Lower lobe of right lung (tissue), 2 donors: Measurements from ENCODE around the gene DISP2. TPM values are rescaled to one million over a fixed set of nuclear protein-coding genes. Genes with fewer than 3 reads are reported as not detected.
A peak's percentile ranks its signal among the peaks of the same experiment; 100 is the strongest.

Experiments used
- ATAC-seq, 2 donors: fragments of 200-7000 bp; cut with Tn5 transposase; one replicate each; pipeline ENCODE4 v1.9.1; 2020 to 2022; ENCODE audit warnings: mild to moderate bottlenecking in 2 of 2, moderate library complexity in 2 of 2
- DNase-seq: peaks from one replicate; pipeline ENCODE4 v3.0.0-alpha.2; 2020
- H3K27ac ChIP-seq: fragments of 200-600 bp; one replicate; pipeline ENCODE4 v1.8.0; 2022
- H3K27me3 ChIP-seq: fragments of 200-600 bp; one replicate; pipeline ENCODE4 v1.8.0; 2022; ENCODE audit warnings: low read depth
- H3K36me3 ChIP-seq: fragments of 200-600 bp; one replicate; pipeline ENCODE4 v1.8.0; 2022; ENCODE audit warnings: mild to moderate bottlenecking
- H3K4me1 ChIP-seq: fragments of 200-600 bp; one replicate; pipeline ENCODE4 v1.8.0; 2022
- H3K4me3 ChIP-seq: fragments of 200-600 bp; one replicate; pipeline ENCODE4 v1.8.0; 2022; ENCODE audit warnings: mild to moderate bottlenecking
- H3K9me3 ChIP-seq: fragments of 200-600 bp; one replicate; pipeline ENCODE4 v1.8.0; 2022
- CTCF ChIP-seq: fragments of 200-600 bp; IDR thresholded peaks from one replicate; pipeline ENCODE4 v1.8.0; 2022; ENCODE audit warnings: antibody characterized with exemption, mild to moderate bottlenecking
- intact Hi-C: fragments of 100-400 bp; cut with DNase I; formaldehyde crosslinking; loops from one replicate; pipeline ENCODE4 v1.11.0; 2022
- total RNA-seq: library from RNA; stranded (reverse); fragmentation: NEBNext Ultra II Directional; extraction: Animal tissue kit (Norgen Biotek cat#: 25700); gene quantifications from one replicate; pipeline ENCODE4 v1.2.1, GENCODE V29; 2021
- donor health status: DM: no; HTN: yes; CAD: no; lungs with severe emphysema.

The DISP2 gene
- total RNA-seq, 1 donor from 2014 or later = 4.3 TPM

- peak overlapping the region; percentile 97 for H3K27ac ChIP-seq
- peaks cover 27% of the 10 kb centered on the region for H3K36me3 ChIP-seq
- intact Hi-C loops = no loop called here
- peak; percentile 89 for DNase-seq
- H3K9me3 ChIP-seq = no peaks in the 10 kb centered on the region
- peak; percentile 50 to 51 for ATAC-seq
- peak; percentile 78 for TF ChIP-seq CTCF
- no peak overlapping the region for H3K4me3 ChIP-seq
- H3K4me1 ChIP-seq = peaks cover 94% of the 10 kb centered on the region
- H3K27me3 ChIP-seq = no peaks in the 10 kb centered on the region
Measured at GRCh38 chr15:40338041-40338657, 19.9 kb upstream of the DISP2 start.

- H3K36me3 ChIP-seq = peaks cover 27% of the 10 kb centered on the region
- no peak for TF ChIP-seq CTCF
- DNase-seq (no peak), ATAC-seq (peak; percentile 30 to 55)
- intact Hi-C loops = no loop called here
- H3K4me3 ChIP-seq = peak overlapping the region; percentile 67
- H3K27me3 ChIP-seq = no peaks in the 10 kb centered on the region
- peaks cover 94% of the 10 kb centered on the region for H3K4me1 ChIP-seq
- peak overlapping the region; percentile 97 for H3K27ac ChIP-seq
- no peaks in the 10 kb centered on the region for H3K9me3 ChIP-seq
Measured at GRCh38 chr15:40338921-40339620, 18.9 kb upstream of the DISP2 start.

- ATAC-seq = no peak
- TF ChIP-seq CTCF = no peak
- Histone ChIP-seq H3K36me3 (peaks cover 27% of the 10 kb centered on the region), H3K4me3 (peak overlapping the region; percentile 67), H3K27me3 (no peaks in the 10 kb centered on the region), H3K4me1 (peaks cover 94% of the 10 kb centered on the region), H3K27ac (peak overlapping the region; percentile 97), H3K9me3 (no peaks in the 10 kb centered on the region)
- DNase-seq = no peak
- intact Hi-C loops = no loop called here
Measured at GRCh38 chr15:40339621-40339945, 18.4 kb upstream of the DISP2 start.

- no peak for TF ChIP-seq CTCF
- Histone ChIP-seq H3K27ac (peak overlapping the region; percentile 97), H3K4me1 (peaks cover 93% of the 10 kb centered on the region), H3K9me3 (no peaks in the 10 kb centered on the region), H3K4me3 (peak overlapping the region; percentile 67), H3K27me3 (no peaks in the 10 kb centered on the region), H3K36me3 (peaks cover 21% of the 10 kb centered on the region)
- peak; percentile 41 to 57 for ATAC-seq
- intact Hi-C loops = no loop called here
- DNase-seq = peak; percentile 70
Measured at GRCh38 chr15:40340038-40340739, 17.8 kb upstream of the DISP2 start.

- DNase-seq (peak; percentile 92), ATAC-seq (peak; percentile 88 to 90)
- Histone ChIP-seq H3K4me1 (peaks cover 86% of the 10 kb centered on the region), H3K36me3 (peaks cover 15% of the 10 kb centered on the region), H3K27ac (peak within 1 kb of the TSS; percentile 97), H3K4me3 (peak within 1 kb of the TSS; percentile 67), H3K27me3 (no peaks in the 10 kb centered on the region), H3K9me3 (no peaks in the 10 kb centered on the region)
- TF ChIP-seq CTCF = peak; percentile 13
- intact Hi-C loops = no loop called here
Measured at GRCh38 chr15:40340740-40341400, 17.1 kb upstream of the DISP2 start, which contains the start of gene CCDC9B. CCDC9B (minus strand) TSS chr15:40340939; CDS start chr15:40340819, 120 bp downstream.
